Kidney glomerular epithelial cell (primary cell): Measurements from ENCODE around the gene SLC38A1.

ENCODE experiments used
- DNase-seq: peaks from one replicate; lab custom pipeline; 2025; lab: John Stamatoyannopoulos, UW

The SLC38A1 gene

DNA sequence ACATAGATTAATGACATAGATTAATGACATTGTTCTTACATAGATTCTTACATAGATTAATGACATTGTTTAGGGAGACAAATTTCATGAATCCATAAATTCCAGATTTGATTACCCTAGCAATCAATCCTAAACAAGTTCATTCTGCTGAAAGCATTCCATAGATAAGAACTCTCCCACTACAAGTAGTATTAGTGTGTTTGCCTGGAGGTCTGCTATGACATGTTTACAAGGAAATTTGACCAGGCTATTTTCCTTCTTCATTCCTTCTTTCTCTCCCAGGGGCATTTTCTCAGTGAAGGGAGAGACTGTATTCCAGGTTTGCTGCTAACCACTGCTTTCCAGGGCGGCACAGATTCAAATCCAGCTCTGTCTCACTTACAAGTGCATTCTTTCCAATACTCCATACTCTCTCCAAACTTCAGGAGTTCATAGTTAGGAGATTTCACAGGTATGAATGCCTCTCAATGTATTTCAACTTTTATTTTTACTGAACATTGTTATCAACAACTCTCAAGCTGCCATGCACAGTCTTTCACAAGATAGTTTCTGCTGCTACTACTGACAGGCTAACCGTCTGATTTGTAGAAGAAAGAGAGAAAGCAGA is 134.5 kb downstream of the SLC38A1 start:
- no peak for DNase-seq

DNA sequence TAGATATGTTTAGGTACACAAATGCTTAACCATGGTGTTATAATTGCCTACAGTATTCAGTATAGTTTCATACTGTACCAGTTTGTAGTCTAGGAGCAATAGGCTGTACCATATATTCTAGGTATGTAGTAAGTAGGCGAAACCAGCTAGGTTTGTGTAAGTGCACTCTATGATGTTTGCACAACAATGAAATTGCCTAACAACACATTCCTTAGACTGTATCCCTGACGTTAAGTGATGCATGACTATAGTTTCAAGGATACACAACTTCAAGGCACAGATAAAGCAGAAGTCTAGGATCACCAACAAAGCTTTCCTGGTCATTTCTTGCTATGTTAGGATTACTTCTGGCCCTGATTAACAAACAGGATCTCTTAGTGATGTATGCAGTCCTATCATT is 135.1 kb downstream of the SLC38A1 start:
- DNase-seq, result no peak
